ENCODE results near the gene USP3.

The USP3 gene

GRCh38 chr15:63523306-63523990, 19.1 kb downstream of the USP3 start:
- H3K4me2 ChIP-seq (ENCODE audit: low read length): no peak overlapping the region
- H3K9me2 ChIP-seq (replicated peaks; ENCODE audit: control insufficient read depth, low read length): no peaks in the 10 kb centered on the region
- no peaks in the 10 kb centered on the region for H3K9me3 ChIP-seq (ENCODE audit: control insufficient read depth, insufficient read depth, low read length)
- no peaks in the 10 kb centered on the region for H3K27me3 ChIP-seq (ENCODE audit: control insufficient read depth, low read length)
- peaks cover 100% of the 10 kb centered on the region for H3K79me2 ChIP-seq (ENCODE audit: control insufficient read depth, low read length)
- H3K4me3 ChIP-seq (ENCODE audit: low read length): no peak overlapping the region
- no peaks in the 10 kb centered on the region for H3K4me1 ChIP-seq (ENCODE audit: control insufficient read depth, low read length)
- no peaks in the 10 kb centered on the region for H3K36me3 ChIP-seq (ENCODE audit: control insufficient read depth, low read length)
- H3K27ac ChIP-seq (ENCODE audit: low read depth, low read length): no peak overlapping the region
- peaks cover 25% of the 10 kb centered on the region for H4K20me1 ChIP-seq (ENCODE audit: control insufficient read depth, insufficient read depth, low read depth, low read length)
- TF ChIP-seq, protein P1, sequence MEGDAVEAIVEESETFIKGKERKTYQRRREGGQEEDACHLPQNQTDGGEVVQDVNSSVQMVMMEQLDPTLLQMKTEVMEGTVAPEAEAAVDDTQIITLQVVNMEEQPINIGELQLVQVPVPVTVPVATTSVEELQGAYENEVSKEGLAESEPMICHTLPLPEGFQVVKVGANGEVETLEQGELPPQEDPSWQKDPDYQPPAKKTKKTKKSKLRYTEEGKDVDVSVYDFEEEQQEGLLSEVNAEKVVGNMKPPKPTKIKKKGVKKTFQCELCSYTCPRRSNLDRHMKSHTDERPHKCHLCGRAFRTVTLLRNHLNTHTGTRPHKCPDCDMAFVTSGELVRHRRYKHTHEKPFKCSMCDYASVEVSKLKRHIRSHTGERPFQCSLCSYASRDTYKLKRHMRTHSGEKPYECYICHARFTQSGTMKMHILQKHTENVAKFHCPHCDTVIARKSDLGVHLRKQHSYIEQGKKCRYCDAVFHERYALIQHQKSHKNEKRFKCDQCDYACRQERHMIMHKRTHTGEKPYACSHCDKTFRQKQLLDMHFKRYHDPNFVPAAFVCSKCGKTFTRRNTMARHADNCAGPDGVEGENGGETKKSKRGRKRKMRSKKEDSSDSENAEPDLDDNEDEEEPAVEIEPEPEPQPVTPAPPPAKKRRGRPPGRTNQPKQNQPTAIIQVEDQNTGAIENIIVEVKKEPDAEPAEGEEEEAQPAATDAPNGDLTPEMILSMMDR (IDR thresholded peaks at IDR 0.05; ENCODE audit: low read depth, low read length, poor library complexity, severe bottlenecking): no peak
- TF ChIP-seq EZH2phosphoT487 (IDR thresholded peaks at IDR 0.05; ENCODE audit: borderline replicate concordance, low read length): no peak
- H3F3A ChIP-seq (ENCODE audit: control insufficient read depth, insufficient read depth): no peaks in the 10 kb centered on the region

- H3K27me3 ChIP-seq (ENCODE audit: control insufficient read depth, low read length): no peaks in the 10 kb centered on the region
- TF ChIP-seq, protein P1 (IDR thresholded peaks at IDR 0.05; ENCODE audit: low read depth, low read length, poor library complexity, severe bottlenecking): no peak
- no peak for TF ChIP-seq EZH2phosphoT487 (IDR thresholded peaks at IDR 0.05; ENCODE audit: borderline replicate concordance, low read length)
- H3K4me2 ChIP-seq (ENCODE audit: low read length): no peak overlapping the region
- H3K36me3 ChIP-seq (ENCODE audit: control insufficient read depth, low read length): no peaks in the 10 kb centered on the region
- peaks cover 21% of the 10 kb centered on the region for H4K20me1 ChIP-seq (ENCODE audit: control insufficient read depth, insufficient read depth, low read depth, low read length)
- H3F3A ChIP-seq (ENCODE audit: control insufficient read depth, insufficient read depth): no peaks in the 10 kb centered on the region
- H3K27ac ChIP-seq (ENCODE audit: low read depth, low read length): no peak overlapping the region
- peaks cover 100% of the 10 kb centered on the region for H3K79me2 ChIP-seq (ENCODE audit: control insufficient read depth, low read length)
- no peaks in the 10 kb centered on the region for H3K9me3 ChIP-seq (ENCODE audit: control insufficient read depth, insufficient read depth, low read length)
- H3K9me2 ChIP-seq (replicated peaks; ENCODE audit: control insufficient read depth, low read length): no peaks in the 10 kb centered on the region
- H3K4me1 ChIP-seq (ENCODE audit: control insufficient read depth, low read length): peaks cover 2% of the 10 kb centered on the region; the same call in 1 of the 2 replicates
- no peak overlapping the region for H3K4me3 ChIP-seq (ENCODE audit: low read length)
Measured at GRCh38 chr15:63524316-63525015, 20.1 kb downstream of the USP3 start.

GRCh38 chr15:63526401-63526800, 22.0 kb downstream of the USP3 start:
- H3K4me2 ChIP-seq (ENCODE audit: low read length): no peak overlapping the region
- H3F3A ChIP-seq (ENCODE audit: control insufficient read depth, insufficient read depth): no peaks in the 10 kb centered on the region
- peaks cover 14% of the 10 kb centered on the region for H3K4me1 ChIP-seq (ENCODE audit: control insufficient read depth, low read length)
- H3K27ac ChIP-seq (ENCODE audit: low read depth, low read length): no peak overlapping the region
- H3K79me2 ChIP-seq (ENCODE audit: control insufficient read depth, low read length): peaks cover 100% of the 10 kb centered on the region
- no peaks in the 10 kb centered on the region for H3K9me3 ChIP-seq (ENCODE audit: control insufficient read depth, insufficient read depth, low read length)
- H3K9me2 ChIP-seq (replicated peaks; ENCODE audit: control insufficient read depth, low read length): no peaks in the 10 kb centered on the region
- TF ChIP-seq EZH2phosphoT487 (IDR thresholded peaks at IDR 0.05; ENCODE audit: borderline replicate concordance, low read length): no peak
- TF ChIP-seq, protein P1 (IDR thresholded peaks at IDR 0.05; ENCODE audit: low read depth, low read length, poor library complexity, severe bottlenecking): no peak
- H3K36me3 ChIP-seq (ENCODE audit: control insufficient read depth, low read length): no peaks in the 10 kb centered on the region
- H4K20me1 ChIP-seq (ENCODE audit: control insufficient read depth, insufficient read depth, low read depth, low read length): peaks cover 22% of the 10 kb centered on the region; the same call in 1 of the 2 replicates
- no peaks in the 10 kb centered on the region for H3K27me3 ChIP-seq (ENCODE audit: control insufficient read depth, low read length)
- H3K4me3 ChIP-seq (ENCODE audit: low read length): no peak overlapping the region

Data from DOHH2 (cell line).